Nucleus accumbens (tissue), 56 donors: ENCODE measurements around the gene MMP25.

ENCODE experiments used
- DNase-seq, 56 donors: peaks; one replicate each; lab custom pipeline; 2025; lab: John Stamatoyannopoulos, UW

MMP25 gene

GRCh38 chr16:3027983-3028715, 18.2 kb upstream of the MMP25 start:
- DNase-seq = peak in 42 of 56 donors; percentile 9 to 85 (median 53)

GRCh38 chr16:3028716-3029319, 17.5 kb upstream of the MMP25 start:
- no peak for DNase-seq

- no peak for DNase-seq
Observed at GRCh38 chr16:3029491-3030221, 16.7 kb upstream of the MMP25 start.

GRCh38 chr16:3030222-3031212, 15.8 kb upstream of the MMP25 start:
- DNase-seq = no peak

- DNase-seq = no peak
Observed at GRCh38 chr16:3032624-3033023, 13.7 kb upstream of the MMP25 start.

- DNase-seq = no peak
Observed at GRCh38 chr16:3035289-3035971, 10.9 kb upstream of the MMP25 start.

GRCh38 chr16:3035972-3036725, 10.2 kb upstream of the MMP25 start:
- DNase-seq = no peak

- no peak for DNase-seq
Observed at GRCh38 chr16:3036726-3037315, 9.5 kb upstream of the MMP25 start, which contains the start of gene BICDL2. TSS of gene BICDL2 (minus strand) at chr16:3036944. CDS start at chr16:3035496, 1,448 bp downstream.

- DNase-seq = no peak
Observed at GRCh38 chr16:3038256-3038655, 8.1 kb upstream of the MMP25 start.

- DNase-seq = no peak
Observed at GRCh38 chr16:3038896-3039295, 7.5 kb upstream of the MMP25 start.

GRCh38 chr16:3042376-3042775, 4.0 kb upstream of the MMP25 start:
- DNase-seq = no peak

GRCh38 chr16:3044708-3045107, 1.7 kb upstream of the MMP25 start:
- DNase-seq = no peak

GRCh38 chr16:3046641-3047386, 453 bp downstream of the MMP25 start:
- DNase-seq = no peak

- DNase-seq = no peak
Observed at GRCh38 chr16:3047387-3047720, 993 bp downstream of the MMP25 start.

- no peak for DNase-seq
Observed at GRCh38 chr16:3049921-3050481, 3.6 kb downstream of the MMP25 start.

- no peak for DNase-seq
Observed at GRCh38 chr16:3050487-3050886, 4.1 kb downstream of the MMP25 start.

- no peak for DNase-seq
Observed at GRCh38 chr16:3051009-3051408, 4.6 kb downstream of the MMP25 start.

- peak in 1 of 56 donors; percentile 5 for DNase-seq
Observed at GRCh38 chr16:3051494-3051893, 5.1 kb downstream of the MMP25 start.
